ENCODE results near the gene KAZALD1.

GRCh38 chr10:101070098-101070497 lies 8.3 kb downstream of the KAZALD1 start:
- TF ChIP-seq CTCF (IDR thresholded peaks at IDR 0.05): no peak
- no peak for TF ChIP-seq POLR2A (IDR thresholded peaks at IDR 0.05)
